Smooth muscle cell (in vitro differentiated cells): ENCODE measurements around the gene CRYBG1. TPM values are rescaled to one million over a fixed set of nuclear protein-coding genes. Genes with fewer than 3 reads are reported as not detected.
A peak's percentile ranks its signal among the peaks of the same experiment; 100 is the strongest.

Experiments
- DNase-seq: peaks from one replicate; lab custom pipeline; 2025; ENCODE audit not compliant: unreplicated experiment; lab: John Stamatoyannopoulos, UW
- H2AFZ ChIP-seq: fragments of 200-600 bp; sonication (generic); 2 replicates; pipeline ENCODE4 v1.6.0; 2016; ENCODE audit warnings: antibody characterized with exemption, low read depth, mild to moderate bottlenecking
- H3F3A ChIP-seq: fragments of 200-600 bp; sonication (generic); 2 replicates; pipeline ENCODE4 v1.6.0; 2017; ENCODE audit warnings: antibody characterized with exemption, low read depth
- H3K27ac ChIP-seq: fragments of 200-600 bp; sonication (generic); 2 replicates; pipeline ENCODE4 v1.5.1; 2016; ENCODE audit warnings: low read depth, mild to moderate bottlenecking
- H3K27me3 ChIP-seq: fragments of 200-600 bp; sonication (generic); 2 replicates; pipeline ENCODE4 v1.6.1; 2016; ENCODE audit warnings: low read depth, mild to moderate bottlenecking
- H3K36me3 ChIP-seq: fragments of 200-600 bp; sonication (generic); 2 replicates; pipeline ENCODE4 v1.5.1; 2016; ENCODE audit warnings: low read depth
- H3K4me1 ChIP-seq: fragments of 200-600 bp; sonication (generic); 2 replicates; pipeline ENCODE4 v1.5.1; 2016; ENCODE audit warnings: low read depth
- H3K4me2 ChIP-seq: fragments of 200-600 bp; sonication (generic); 2 replicates; pipeline ENCODE4 v1.6.0; 2016; ENCODE audit warnings: mild to moderate bottlenecking
- H3K4me3 ChIP-seq: fragments of 200-600 bp; sonication (generic); 2 replicates; pipeline ENCODE4 v1.5.1; 2016; ENCODE audit warnings: mild to moderate bottlenecking
- H3K79me2 ChIP-seq: fragments of 200-600 bp; sonication (generic); 2 replicates; pipeline ENCODE4 v1.6.0; 2016; ENCODE audit warnings: low read depth, mild to moderate bottlenecking
- H3K9ac ChIP-seq: fragments of 200-600 bp; sonication (generic); 2 replicates; pipeline ENCODE4 v1.6.0; 2016; ENCODE audit warnings: low read depth
- H3K9me3 ChIP-seq: fragments of 200-600 bp; sonication (generic); replicated peaks from 2 replicates; pipeline ENCODE4 v1.5.1; 2016; ENCODE audit warnings: low read depth
- H4K20me1 ChIP-seq: fragments of 200-600 bp; sonication (generic); 2 replicates; pipeline ENCODE4 v1.6.0; 2016; ENCODE audit warnings: low read depth
- WGBS: methylation state at CpG from one replicate; pipeline ENCODE4 v1.1.7; 2016; ENCODE audit warnings: low lambda C conversion rate; 5-methylcytosine and 5-hydroxymethylcytosine counted together
- polyA plus RNA-seq: library from polyadenylated mRNA; unstranded; fragments of >200 nt; fragmentation: Nextera tagmentation; extraction: Ambion mirVana; gene quantifications from 2 replicates; pipeline ENCODE4 v1.2.1, GENCODE V29; 2016
- total RNA-seq: library from RNA; depleted of rRNA; stranded (reverse); fragments of >200 nt; gene quantifications from 2 replicates; pipeline ENCODE4 v1.2.3, GENCODE V29; 2014
- TF ChIP-seq, protein P1 (sequence below): fragments of 200-600 bp; sonication (generic); IDR thresholded peaks from 2 replicates; pipeline ENCODE4 v1.5.1; 2017; ENCODE audit warnings: borderline replicate concordance, mild to moderate bottlenecking, antibody characterized with exemption; ENCODE audit not compliant: insufficient read depth, poor library complexity, severe bottlenecking

Gene CRYBG1
- total and polyA plus RNA-seq, 2 experiments from 2014 or later, result 0.98 to 11.9 TPM

DNA sequence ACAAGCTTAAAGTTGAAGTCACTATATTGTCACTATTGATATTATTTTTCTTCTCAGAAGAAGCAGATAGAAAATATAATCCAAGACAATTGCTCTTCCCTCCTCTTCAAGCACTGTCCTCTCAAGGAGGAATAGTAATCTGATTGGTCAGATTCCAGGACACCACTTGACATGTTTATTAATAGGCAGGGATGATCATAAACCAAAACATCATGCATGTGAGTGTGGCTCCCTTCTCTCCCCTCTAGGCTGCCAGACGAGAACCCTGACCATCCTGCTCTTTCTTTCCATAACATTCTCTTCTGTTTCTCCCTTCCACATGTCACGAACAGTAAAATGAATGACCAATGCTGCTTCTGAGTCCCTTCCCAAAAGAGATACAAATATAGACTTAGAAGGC, 42.5 kb upstream of the CRYBG1 start:
- H3K27me3 ChIP-seq, result no peaks in the 10 kb centered on the region
- no peak overlapping the region for H3K4me3 ChIP-seq
- H3K9ac ChIP-seq, result no peak overlapping the region
- 82% methylated on average over 2 of the region's 2 CpGs for WGBS
- peaks cover 61% of the 10 kb centered on the region for H4K20me1 ChIP-seq
- peaks cover 81% of the 10 kb centered on the region for H3K79me2 ChIP-seq
- DNase-seq, result no peak
- H3F3A ChIP-seq, result no peaks in the 10 kb centered on the region
- H3K9me3 ChIP-seq, result no peaks in the 10 kb centered on the region
- TF ChIP-seq, protein P1, sequence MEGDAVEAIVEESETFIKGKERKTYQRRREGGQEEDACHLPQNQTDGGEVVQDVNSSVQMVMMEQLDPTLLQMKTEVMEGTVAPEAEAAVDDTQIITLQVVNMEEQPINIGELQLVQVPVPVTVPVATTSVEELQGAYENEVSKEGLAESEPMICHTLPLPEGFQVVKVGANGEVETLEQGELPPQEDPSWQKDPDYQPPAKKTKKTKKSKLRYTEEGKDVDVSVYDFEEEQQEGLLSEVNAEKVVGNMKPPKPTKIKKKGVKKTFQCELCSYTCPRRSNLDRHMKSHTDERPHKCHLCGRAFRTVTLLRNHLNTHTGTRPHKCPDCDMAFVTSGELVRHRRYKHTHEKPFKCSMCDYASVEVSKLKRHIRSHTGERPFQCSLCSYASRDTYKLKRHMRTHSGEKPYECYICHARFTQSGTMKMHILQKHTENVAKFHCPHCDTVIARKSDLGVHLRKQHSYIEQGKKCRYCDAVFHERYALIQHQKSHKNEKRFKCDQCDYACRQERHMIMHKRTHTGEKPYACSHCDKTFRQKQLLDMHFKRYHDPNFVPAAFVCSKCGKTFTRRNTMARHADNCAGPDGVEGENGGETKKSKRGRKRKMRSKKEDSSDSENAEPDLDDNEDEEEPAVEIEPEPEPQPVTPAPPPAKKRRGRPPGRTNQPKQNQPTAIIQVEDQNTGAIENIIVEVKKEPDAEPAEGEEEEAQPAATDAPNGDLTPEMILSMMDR, result no peak
- no peak overlapping the region for H3K27ac ChIP-seq
- H3K4me1 ChIP-seq, result no peaks in the 10 kb centered on the region
- H2AFZ ChIP-seq, result no peak overlapping the region
- H3K4me2 ChIP-seq, result no peak overlapping the region
- peaks cover 10% of the 10 kb centered on the region for H3K36me3 ChIP-seq

DNA sequence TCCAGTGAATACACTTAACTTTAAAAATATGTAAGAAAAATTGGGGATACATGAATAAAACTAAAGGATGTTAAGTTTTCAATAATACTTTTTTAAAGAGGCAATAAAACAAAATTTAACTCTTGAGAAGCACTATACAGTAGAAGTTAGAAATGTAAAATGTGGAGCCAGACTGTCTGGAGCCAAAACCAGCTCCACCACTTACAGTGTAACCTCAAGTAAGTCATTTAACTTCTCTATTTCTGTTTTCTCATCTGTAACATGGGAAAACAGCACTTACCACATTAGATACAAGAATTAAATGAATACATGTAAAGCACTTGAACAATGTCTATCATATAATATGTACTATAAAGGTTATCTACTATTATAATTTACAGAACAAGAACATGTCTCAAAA, 41.7 kb upstream of the CRYBG1 start:
- peaks cover 61% of the 10 kb centered on the region for H4K20me1 ChIP-seq
- no peaks in the 10 kb centered on the region for H3K9me3 ChIP-seq
- H3F3A ChIP-seq, result no peaks in the 10 kb centered on the region
- no peaks in the 10 kb centered on the region for H3K27me3 ChIP-seq
- peaks cover 10% of the 10 kb centered on the region for H3K36me3 ChIP-seq
- H3K79me2 ChIP-seq, result peaks cover 86% of the 10 kb centered on the region
- H3K27ac ChIP-seq, result no peak overlapping the region
- no peak overlapping the region for H3K9ac ChIP-seq
- TF ChIP-seq, protein P1, result no peak
- H2AFZ ChIP-seq, result no peak overlapping the region
- no peak overlapping the region for H3K4me3 ChIP-seq
- H3K4me1 ChIP-seq, result peaks cover under 1% of the 10 kb centered on the region
- DNase-seq, result no peak
- peak overlapping the region; percentile 21 for H3K4me2 ChIP-seq

DNA sequence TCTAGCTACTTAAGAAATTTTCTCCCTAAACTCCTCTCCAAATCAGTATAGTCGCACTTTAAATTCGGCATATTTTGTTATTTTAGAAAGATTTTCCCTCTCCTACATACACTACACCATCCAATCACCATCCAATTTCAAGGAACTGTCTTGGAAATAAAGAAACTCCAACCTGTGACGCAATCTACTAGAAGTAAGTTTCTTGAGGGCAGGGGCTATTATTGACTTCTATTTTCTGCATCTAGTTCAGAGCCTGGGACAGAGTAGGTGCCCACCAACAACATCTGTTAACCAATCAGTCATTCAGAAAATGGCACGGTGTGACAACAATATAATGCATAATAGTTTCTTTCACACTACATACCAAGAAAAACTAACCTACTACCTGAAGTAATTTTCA, 38.6 kb upstream of the CRYBG1 start:
- no peaks in the 10 kb centered on the region for H3F3A ChIP-seq
- H3K4me3 ChIP-seq, result no peak overlapping the region
- H3K36me3 ChIP-seq, result no peaks in the 10 kb centered on the region
- peaks cover 82% of the 10 kb centered on the region for H3K79me2 ChIP-seq
- H3K27ac ChIP-seq, result no peak overlapping the region
- no peaks in the 10 kb centered on the region for H3K27me3 ChIP-seq
- H3K4me1 ChIP-seq, result peaks cover 8% of the 10 kb centered on the region
- peaks cover 49% of the 10 kb centered on the region for H4K20me1 ChIP-seq
- WGBS, result 98% methylated on average over 4 of the region's 4 CpGs
- no peak overlapping the region for H3K9ac ChIP-seq
- no peaks in the 10 kb centered on the region for H3K9me3 ChIP-seq
- no peak overlapping the region for H2AFZ ChIP-seq
- no peak overlapping the region for H3K4me2 ChIP-seq
- DNase-seq, result no peak
- TF ChIP-seq, protein P1, result no peak

DNA sequence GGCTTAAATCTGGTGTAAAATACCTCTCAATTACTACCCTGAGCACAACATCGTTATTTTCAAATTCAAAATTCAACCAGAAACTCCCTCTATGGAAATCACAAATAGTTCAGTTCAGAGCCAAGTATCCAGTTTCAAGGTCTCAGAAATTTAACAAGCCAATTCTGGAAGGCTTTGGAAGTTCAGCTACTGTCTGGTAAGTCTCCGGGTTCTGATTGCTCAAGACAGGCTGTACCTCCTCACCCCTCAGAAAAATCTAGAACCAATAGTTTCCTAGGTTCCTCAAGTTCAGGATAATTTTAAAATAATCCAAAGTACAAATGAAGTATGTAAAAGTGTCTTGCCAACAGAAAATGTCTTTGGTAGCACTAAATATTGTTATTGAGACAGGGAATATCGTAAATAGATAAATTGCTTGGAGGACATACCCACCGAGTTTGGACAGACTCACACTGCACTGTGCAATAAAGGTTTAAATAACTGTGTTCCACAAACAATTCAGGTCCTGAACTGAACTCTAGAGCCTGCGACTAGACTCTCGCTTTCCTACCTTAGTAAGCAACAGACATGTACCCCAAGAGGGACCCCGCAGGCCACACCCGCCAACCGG, 35.7 kb upstream of the CRYBG1 start:
- Histone ChIP-seq H3K9me3 (no peaks in the 10 kb centered on the region), H3K27ac (peak overlapping the region; percentile 86), H3K4me3 (peak overlapping the region; percentile 77), H2AFZ (peak overlapping the region; percentile 83), H3K27me3 (peaks cover 9% of the 10 kb centered on the region), H3K4me1 (peaks cover 8% of the 10 kb centered on the region), H3K36me3 (no peaks in the 10 kb centered on the region), H4K20me1 (peaks cover 20% of the 10 kb centered on the region), H3K9ac (peak overlapping the region; percentile 90), H3K79me2 (peaks cover 53% of the 10 kb centered on the region), H3K4me2 (peak overlapping the region; percentile 96), H3F3A (no peaks in the 10 kb centered on the region)
- TF ChIP-seq, protein P1, result no peak
- WGBS, result 4% methylated on average over 9 of the region's 9 CpGs
- no peak for DNase-seq
